ENCODE measurements around the gene PAX5. TPM values are rescaled to one million over a fixed set of nuclear protein-coding genes. Genes with fewer than 3 reads are reported as not detected.

PAX5 gene
- total and polyA plus RNA-seq, 4 experiments from 2014 or later = 0.32 TPM; not detected in 3

GRCh38 chr9:36832164-36832795, 201.8 kb downstream of the PAX5 start:
- H3K27ac ChIP-seq (ENCODE audit: low read depth, low read length) = no peak overlapping the region
- Mint-ChIP-seq H3K9me3 (no peaks in the 10 kb centered on the region), H3K27me3 (peaks cover 1 to 9% of the 10 kb centered on the region in 2 donors), H3K4me3 (no peak overlapping the region), H3K4me1 (no peaks in the 10 kb centered on the region), H3K36me3 (no peaks in the 10 kb centered on the region), H3K27ac (no peak overlapping the region)
- no peak overlapping the region for H3K4me3 ChIP-seq (ENCODE audit: low read length in 2 of 2)
- intact Hi-C loops (cut with micrococcal nuclease) = no loop called here
- no peaks in the 10 kb centered on the region for H3K27me3 ChIP-seq (ENCODE audit: insufficient read depth, low read length)
- ChIA-PET CTCF (ENCODE audit: partially characterized antibody) (no interaction called here), POLR2A (ENCODE audit: partially characterized antibody) (no interaction called here)
- DNase-seq = no peak
- no peaks in the 10 kb centered on the region for H3K4me1 ChIP-seq (ENCODE audit: insufficient read depth, low read length)
- H3K9me3 ChIP-seq (ENCODE audit: control insufficient read depth in 1 of 2, low read length in 2 of 2) = no peaks in the 10 kb centered on the region
- H3K36me3 ChIP-seq (ENCODE audit: insufficient read depth, low read length) = no peaks in the 10 kb centered on the region

GRCh38 chr9:36831381-36832161, 202.5 kb downstream of the PAX5 start:
- ChIA-PET CTCF (ENCODE audit: partially characterized antibody) (no interaction called here), POLR2A (ENCODE audit: partially characterized antibody) (no interaction called here)
- Mint-ChIP-seq H3K4me1 (no peaks in the 10 kb centered on the region), H3K4me3 (no peak overlapping the region), H3K9me3 (no peaks in the 10 kb centered on the region), H3K36me3 (no peaks in the 10 kb centered on the region), H3K27ac (peak overlapping the region in 1 of 7 donors; percentile 22), H3K27me3 (peaks cover 1 to 12% of the 10 kb centered on the region in 2 donors)
- H3K9me3 ChIP-seq (ENCODE audit: control insufficient read depth in 1 of 2, low read length in 2 of 2) = no peaks in the 10 kb centered on the region
- no peaks in the 10 kb centered on the region for H3K27me3 ChIP-seq (ENCODE audit: insufficient read depth, low read length)
- no peaks in the 10 kb centered on the region for H3K36me3 ChIP-seq (ENCODE audit: insufficient read depth, low read length)
- intact Hi-C loops (cut with micrococcal nuclease) = no loop called here
- no peak overlapping the region for H3K27ac ChIP-seq (ENCODE audit: low read depth, low read length)
- H3K4me3 ChIP-seq (ENCODE audit: low read length in 2 of 2) = no peak overlapping the region
- H3K4me1 ChIP-seq (ENCODE audit: insufficient read depth, low read length) = no peaks in the 10 kb centered on the region
- no peak for DNase-seq

GRCh38 chr9:36828611-36829013, 205.5 kb downstream of the PAX5 start:
- no peaks in the 10 kb centered on the region for H3K36me3 Mint-ChIP-seq
- intact Hi-C loops (cut with micrococcal nuclease) = no loop called here
- CTCF ChIA-PET (ENCODE audit: partially characterized antibody) = no interaction called here

GRCh38 chr9:36827593-36827992, 206.5 kb downstream of the PAX5 start:
- Histone ChIP-seq H3K4me1 (ENCODE audit: insufficient read depth, low read length) (no peaks in the 10 kb centered on the region), H3K9me3 (ENCODE audit: control insufficient read depth in 1 of 2, low read length in 2 of 2) (no peaks in the 10 kb centered on the region), H3K27ac (ENCODE audit: low read depth, low read length) (no peak overlapping the region), H3K36me3 (ENCODE audit: insufficient read depth, low read length) (no peaks in the 10 kb centered on the region), H3K27me3 (ENCODE audit: insufficient read depth, low read length) (no peaks in the 10 kb centered on the region), H3K4me3 (ENCODE audit: low read length in 2 of 2) (no peak overlapping the region)
- Mint-ChIP-seq H3K27ac (no peak overlapping the region), H3K27me3 (peaks cover 2 to 12% of the 10 kb centered on the region in 2 donors), H3K4me1 (no peaks in the 10 kb centered on the region), H3K36me3 (no peaks in the 10 kb centered on the region), H3K9me3 (no peaks in the 10 kb centered on the region), H3K4me3 (no peak overlapping the region)
- POLR2A ChIA-PET (ENCODE audit: partially characterized antibody) = no interaction called here
- CTCF ChIA-PET (ENCODE audit: partially characterized antibody) = interaction anchor here (0.9 kb wide), 1 partner anchor 48 kb away, joined by 3 read pairs; no protein-coding TSS in a partner anchor
- intact Hi-C loops (cut with micrococcal nuclease) = no loop called here
- DNase-seq = no peak

More at GRCh38 chr9:36828611-36829013, 205.5 kb downstream of the PAX5 start:
- Mint-ChIP-seq H3K4me1 (no peaks in the 10 kb centered on the region), H3K4me3 (no peak overlapping the region), H3K27ac (no peak overlapping the region), H3K27me3 (peaks cover 2 to 12% of the 10 kb centered on the region in 2 donors), H3K9me3 (no peaks in the 10 kb centered on the region)
- Histone ChIP-seq H3K27ac (ENCODE audit: low read depth, low read length) (no peak overlapping the region), H3K27me3 (ENCODE audit: insufficient read depth, low read length) (no peaks in the 10 kb centered on the region), H3K9me3 (ENCODE audit: control insufficient read depth in 1 of 2, low read length in 2 of 2) (no peaks in the 10 kb centered on the region), H3K36me3 (ENCODE audit: insufficient read depth, low read length) (no peaks in the 10 kb centered on the region), H3K4me1 (ENCODE audit: insufficient read depth, low read length) (no peaks in the 10 kb centered on the region), H3K4me3 (ENCODE audit: low read length in 2 of 2) (no peak overlapping the region)
- no peak for DNase-seq
- POLR2A ChIA-PET (ENCODE audit: partially characterized antibody) = no interaction called here

- no peaks in the 10 kb centered on the region for H3K9me3 Mint-ChIP-seq
- no peaks in the 10 kb centered on the region for H3K36me3 ChIP-seq (ENCODE audit: insufficient read depth, low read length)
Measured at GRCh38 chr9:36826581-36826980, 207.5 kb downstream of the PAX5 start.

GRCh38 chr9:36825179-36825578, 208.9 kb downstream of the PAX5 start:
- Mint-ChIP-seq H3K27me3 (peaks cover 3 to 20% of the 10 kb centered on the region in 2 donors), H3K36me3 (no peaks in the 10 kb centered on the region), H3K27ac (no peak overlapping the region), H3K4me3 (no peak overlapping the region), H3K9me3 (no peaks in the 10 kb centered on the region), H3K4me1 (no peaks in the 10 kb centered on the region)
- ChIA-PET POLR2A (ENCODE audit: partially characterized antibody) (no interaction called here), CTCF (ENCODE audit: partially characterized antibody) (no interaction called here)
- Histone ChIP-seq H3K4me3 (ENCODE audit: low read length in 2 of 2) (no peak overlapping the region), H3K27me3 (ENCODE audit: insufficient read depth, low read length) (no peaks in the 10 kb centered on the region), H3K27ac (ENCODE audit: low read depth, low read length) (no peak overlapping the region), H3K9me3 (ENCODE audit: control insufficient read depth in 1 of 2, low read length in 2 of 2) (no peaks in the 10 kb centered on the region), H3K4me1 (ENCODE audit: insufficient read depth, low read length) (no peaks in the 10 kb centered on the region), H3K36me3 (ENCODE audit: insufficient read depth, low read length) (no peaks in the 10 kb centered on the region)
- intact Hi-C loops (cut with micrococcal nuclease) = no loop called here
- no peak for DNase-seq

More at GRCh38 chr9:36826581-36826980, 207.5 kb downstream of the PAX5 start:
- no peak overlapping the region for H3K4me3 Mint-ChIP-seq
- no peaks in the 10 kb centered on the region for H3K4me1 ChIP-seq (ENCODE audit: insufficient read depth, low read length)
- intact Hi-C loops (cut with micrococcal nuclease) = no loop called here
- no peak overlapping the region for H3K27ac ChIP-seq (ENCODE audit: low read depth, low read length)
- no peaks in the 10 kb centered on the region for H3K36me3 Mint-ChIP-seq
- no peak overlapping the region for H3K27ac Mint-ChIP-seq
- no peak for DNase-seq
- no peaks in the 10 kb centered on the region for H3K27me3 ChIP-seq (ENCODE audit: insufficient read depth, low read length)
- ChIA-PET CTCF (ENCODE audit: partially characterized antibody) (no interaction called here), POLR2A (ENCODE audit: partially characterized antibody) (no interaction called here)
- H3K27me3 Mint-ChIP-seq = peaks cover 2 to 17% of the 10 kb centered on the region in 2 donors
- H3K4me1 Mint-ChIP-seq = no peaks in the 10 kb centered on the region
- no peak overlapping the region for H3K4me3 ChIP-seq (ENCODE audit: low read length in 2 of 2)
- no peaks in the 10 kb centered on the region for H3K9me3 ChIP-seq (ENCODE audit: control insufficient read depth in 1 of 2, low read length in 2 of 2)

GRCh38 chr9:36823934-36824333, 210.1 kb downstream of the PAX5 start:
- POLR2A ChIA-PET (ENCODE audit: partially characterized antibody) = no interaction called here
- H3K27ac Mint-ChIP-seq = no peak overlapping the region

More at GRCh38 chr9:36823934-36824333, 210.1 kb downstream of the PAX5 start:
- no peak overlapping the region for H3K4me3 Mint-ChIP-seq
- Histone ChIP-seq H3K4me1 (ENCODE audit: insufficient read depth, low read length) (no peaks in the 10 kb centered on the region), H3K27me3 (ENCODE audit: insufficient read depth, low read length) (no peaks in the 10 kb centered on the region), H3K36me3 (ENCODE audit: insufficient read depth, low read length) (no peaks in the 10 kb centered on the region), H3K9me3 (ENCODE audit: control insufficient read depth in 1 of 2, low read length in 2 of 2) (no peaks in the 10 kb centered on the region), H3K27ac (ENCODE audit: low read depth, low read length) (no peak overlapping the region), H3K4me3 (ENCODE audit: low read length in 2 of 2) (no peak overlapping the region)
- no peaks in the 10 kb centered on the region for H3K36me3 Mint-ChIP-seq
- H3K4me1 Mint-ChIP-seq = no peaks in the 10 kb centered on the region
- peaks cover 3 to 25% of the 10 kb centered on the region in 2 donors for H3K27me3 Mint-ChIP-seq
- no peaks in the 10 kb centered on the region for H3K9me3 Mint-ChIP-seq
- DNase-seq = no peak
- CTCF ChIA-PET (ENCODE audit: partially characterized antibody) = no interaction called here
- intact Hi-C loops (cut with micrococcal nuclease) = no loop called here
